ENCODE data around the gene IL17RE.

Gene IL17RE

DNA sequence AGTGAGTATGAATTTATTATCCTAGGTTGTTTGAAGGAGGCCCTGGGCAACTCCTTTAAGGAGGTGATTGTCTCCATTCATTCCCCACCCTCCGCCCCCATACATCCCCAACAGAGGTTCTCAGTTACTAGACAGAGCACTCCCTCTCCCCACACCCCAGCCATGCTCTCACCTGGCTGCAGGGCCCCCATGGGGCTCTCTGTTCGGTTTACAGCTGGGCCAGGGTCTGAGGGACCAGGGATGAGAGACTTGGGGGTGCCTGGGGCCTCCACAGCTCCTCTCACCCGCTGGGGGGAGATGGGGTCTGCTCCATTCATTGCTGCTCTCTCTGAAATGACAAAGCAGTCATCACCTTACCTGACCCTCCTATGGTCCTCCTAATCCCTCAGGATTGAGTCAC, 45.9 kb downstream of the IL17RE start:
- H3K4ac ChIP-seq (ENCODE audit: low read length): no peak overlapping the region
- no peak overlapping the region for H3K4me2 ChIP-seq (ENCODE audit: insufficient read depth, low read length, poor library complexity, severe bottlenecking)
- no peak for DNase-seq (ENCODE audit: low spot score)
- H2BK120ac ChIP-seq (ENCODE audit: low read depth, low read length): no peak overlapping the region
- no peak overlapping the region for H2AK5ac ChIP-seq (ENCODE audit: low read depth, low read length)
- peaks cover 12 to 22% of the 10 kb centered on the region in 2 donors for H3K36me3 ChIP-seq (replicated peaks in 1 of 2; ENCODE audit: control insufficient read depth in 2 of 2, insufficient read depth in 2 of 2, low read length in 2 of 2)
- peaks cover 0 to 1% of the 10 kb centered on the region in 2 donors for H3K9me3 ChIP-seq (replicated peaks in 1 of 2; ENCODE audit: control insufficient read depth in 2 of 2, insufficient read depth in 1 of 2, low read depth in 1 of 2, low read length in 2 of 2)
- H3K27me3 ChIP-seq (ENCODE audit: control insufficient read depth in 3 of 3, insufficient read depth in 3 of 3, low read depth in 1 of 3, low read length in 3 of 3): peaks cover 0 to 2% (median 0%) of the 10 kb centered on the region in 3 experiments
- H3K4me3 ChIP-seq (ENCODE audit: low read length in 2 of 2): no peak overlapping the region
- peaks cover 7% of the 10 kb centered on the region for H3K79me1 ChIP-seq (ENCODE audit: low read depth, low read length)
- no peak overlapping the region for H2BK15ac ChIP-seq (ENCODE audit: low read length)
- no peak overlapping the region for H3K14ac ChIP-seq (ENCODE audit: low read length)
- H3K9ac ChIP-seq (ENCODE audit: low read depth, low read length, poor library complexity): no peak overlapping the region
- no peak overlapping the region for H4K91ac ChIP-seq (ENCODE audit: low read depth, low read length, poor library complexity)
- H2BK5ac ChIP-seq (ENCODE audit: low read length): no peak overlapping the region
- peaks cover 0 to 14% of the 10 kb centered on the region in 2 donors for H3K4me1 ChIP-seq (ENCODE audit: control insufficient read depth in 2 of 2, insufficient read depth in 1 of 2, low read depth in 1 of 2, low read length in 2 of 2)
- H3K27ac ChIP-seq (replicated peaks; ENCODE audit: low read length): no peak overlapping the region
- H2BK12ac ChIP-seq (ENCODE audit: low read length): no peak overlapping the region
- WGBS, 2 donors (ENCODE audit: extremely low coverage in 2 of 2, insufficient read length in 2 of 2, insufficient replicate concordance in 1 of 2): no CpG with 5 or more reads among the region's 3 CpGs
- no peak overlapping the region for H3K18ac ChIP-seq (ENCODE audit: low read length)
- H2AFZ ChIP-seq (ENCODE audit: low read length): no peak overlapping the region
- no peak overlapping the region for H4K8ac ChIP-seq (ENCODE audit: low read depth, low read length)
- H3K23ac ChIP-seq (ENCODE audit: low read depth, low read length, poor library complexity): no peak overlapping the region

DNA sequence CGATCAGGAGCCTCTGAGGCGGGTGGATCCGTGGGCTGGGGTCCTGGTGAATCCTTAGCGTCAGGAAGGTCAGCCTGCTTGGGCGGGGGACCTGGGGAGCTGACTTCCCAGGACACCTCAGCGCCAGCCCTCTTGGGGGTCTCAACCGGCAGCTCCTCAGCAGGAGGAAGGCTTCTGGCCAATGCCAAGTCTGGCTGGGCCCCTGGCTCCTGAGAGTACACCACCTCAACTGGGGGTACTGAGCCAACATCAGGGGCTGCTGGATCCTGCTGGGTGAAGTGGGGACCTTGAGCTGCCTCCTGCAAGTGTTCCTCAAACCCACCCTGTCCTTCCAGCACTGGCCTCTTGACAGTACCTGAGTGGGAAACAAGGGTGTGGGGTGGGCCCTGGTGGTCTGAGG, 46.5 kb downstream of the IL17RE start:
- DNase-seq (ENCODE audit: low spot score): no peak
- Histone ChIP-seq H3K4me1 (ENCODE audit: control insufficient read depth in 2 of 2, insufficient read depth in 1 of 2, low read depth in 1 of 2, low read length in 2 of 2) (peaks cover 0 to 14% of the 10 kb centered on the region in 2 donors), H2AK5ac (ENCODE audit: low read depth, low read length) (no peak overlapping the region), H3K27ac (replicated peaks; ENCODE audit: low read length) (no peak overlapping the region), H3K4me2 (ENCODE audit: insufficient read depth, low read length, poor library complexity, severe bottlenecking) (no peak overlapping the region), H2BK12ac (ENCODE audit: low read length) (no peak overlapping the region), H2BK120ac (ENCODE audit: low read depth, low read length) (no peak overlapping the region), H4K8ac (ENCODE audit: low read depth, low read length) (no peak overlapping the region), H3K79me1 (ENCODE audit: low read depth, low read length) (peaks cover 7% of the 10 kb centered on the region), H2BK5ac (ENCODE audit: low read length) (no peak overlapping the region), H3K9me3 (replicated peaks in 1 of 2; ENCODE audit: control insufficient read depth in 2 of 2, insufficient read depth in 1 of 2, low read depth in 1 of 2, low read length in 2 of 2) (peaks cover 0 to 1% of the 10 kb centered on the region in 2 donors), H3K14ac (ENCODE audit: low read length) (peak overlapping the region; percentile 3), H2BK15ac (ENCODE audit: low read length) (no peak overlapping the region), H3K4ac (ENCODE audit: low read length) (no peak overlapping the region), H3K4me3 (ENCODE audit: low read length in 2 of 2) (no peak overlapping the region), H3K9ac (ENCODE audit: low read depth, low read length, poor library complexity) (no peak overlapping the region), H3K36me3 (replicated peaks in 1 of 2; ENCODE audit: control insufficient read depth in 2 of 2, insufficient read depth in 2 of 2, low read length in 2 of 2) (peaks cover 9 to 16% of the 10 kb centered on the region in 2 donors), H3K27me3 (ENCODE audit: control insufficient read depth in 3 of 3, insufficient read depth in 3 of 3, low read depth in 1 of 3, low read length in 3 of 3) (peaks cover 0 to 2% (median 0%) of the 10 kb centered on the region in 3 experiments), H3K23ac (ENCODE audit: low read depth, low read length, poor library complexity) (no peak overlapping the region), H4K91ac (ENCODE audit: low read depth, low read length, poor library complexity) (no peak overlapping the region), H2AFZ (ENCODE audit: low read length) (no peak overlapping the region), H3K18ac (ENCODE audit: low read length) (no peak overlapping the region)
- WGBS, 2 donors (ENCODE audit: extremely low coverage in 2 of 2, insufficient read length in 2 of 2, insufficient replicate concordance in 1 of 2): no CpG with 5 or more reads among the region's 7 CpGs

DNA sequence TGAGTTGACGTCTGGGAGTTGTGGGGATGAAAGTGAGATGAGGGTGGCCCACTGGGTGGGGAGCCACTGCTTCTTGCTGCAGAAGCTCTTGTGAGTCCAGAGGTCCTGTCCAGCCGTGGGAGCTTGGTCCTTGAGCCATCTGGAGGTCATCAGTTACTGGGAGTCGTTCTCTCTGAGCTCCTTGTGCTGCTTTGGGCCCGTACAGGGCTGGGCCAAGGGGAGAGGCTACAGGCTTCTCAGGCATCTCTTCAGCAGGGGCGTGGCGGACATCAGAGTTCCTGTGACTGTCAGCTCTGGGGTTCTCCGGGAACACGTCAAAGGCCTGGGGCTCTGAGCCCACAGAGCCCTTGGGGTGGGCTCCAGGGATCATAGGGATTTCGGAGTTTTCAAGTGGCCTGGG, 47.0 kb downstream of the IL17RE start:
- Histone ChIP-seq H3K4me3 (ENCODE audit: low read length in 2 of 2) (no peak overlapping the region), H3K4ac (ENCODE audit: low read length) (no peak overlapping the region), H3K4me2 (ENCODE audit: insufficient read depth, low read length, poor library complexity, severe bottlenecking) (no peak overlapping the region), H3K14ac (ENCODE audit: low read length) (no peak overlapping the region), H2BK12ac (ENCODE audit: low read length) (no peak overlapping the region), H4K91ac (ENCODE audit: low read depth, low read length, poor library complexity) (no peak overlapping the region), H3K36me3 (replicated peaks in 1 of 2; ENCODE audit: control insufficient read depth in 2 of 2, insufficient read depth in 2 of 2, low read length in 2 of 2) (peaks cover 7 to 11% of the 10 kb centered on the region in 2 donors), H2AFZ (ENCODE audit: low read length) (no peak overlapping the region), H4K8ac (ENCODE audit: low read depth, low read length) (no peak overlapping the region), H3K18ac (ENCODE audit: low read length) (no peak overlapping the region), H3K79me1 (ENCODE audit: low read depth, low read length) (peaks cover 7% of the 10 kb centered on the region), H3K27ac (replicated peaks; ENCODE audit: low read length) (no peak overlapping the region), H2BK15ac (ENCODE audit: low read length) (no peak overlapping the region), H2BK5ac (ENCODE audit: low read length) (no peak overlapping the region), H3K9ac (ENCODE audit: low read depth, low read length, poor library complexity) (no peak overlapping the region), H3K4me1 (ENCODE audit: control insufficient read depth in 2 of 2, insufficient read depth in 1 of 2, low read depth in 1 of 2, low read length in 2 of 2) (peaks cover 0 to 14% of the 10 kb centered on the region in 2 donors), H2AK5ac (ENCODE audit: low read depth, low read length) (no peak overlapping the region), H3K9me3 (replicated peaks in 1 of 2; ENCODE audit: control insufficient read depth in 2 of 2, insufficient read depth in 1 of 2, low read depth in 1 of 2, low read length in 2 of 2) (peaks cover 0 to 1% of the 10 kb centered on the region in 2 donors), H3K27me3 (ENCODE audit: control insufficient read depth in 3 of 3, insufficient read depth in 3 of 3, low read depth in 1 of 3, low read length in 3 of 3) (peaks cover 0 to 2% (median 0%) of the 10 kb centered on the region in 3 experiments), H2BK120ac (ENCODE audit: low read depth, low read length) (no peak overlapping the region), H3K23ac (ENCODE audit: low read depth, low read length, poor library complexity) (no peak overlapping the region)
- no CpG with 5 or more reads among the region's 9 CpGs for WGBS, 2 donors (ENCODE audit: extremely low coverage in 2 of 2, insufficient read length in 2 of 2, insufficient replicate concordance in 1 of 2)
- no peak for DNase-seq (ENCODE audit: low spot score)

- peaks cover 0 to 2% (median 0%) of the 10 kb centered on the region in 3 experiments for H3K27me3 ChIP-seq (ENCODE audit: control insufficient read depth in 3 of 3, insufficient read depth in 3 of 3, low read depth in 1 of 3, low read length in 3 of 3)
- H3K4me1 ChIP-seq (ENCODE audit: control insufficient read depth in 2 of 2, insufficient read depth in 1 of 2, low read depth in 1 of 2, low read length in 2 of 2): peaks cover 0 to 14% of the 10 kb centered on the region in 2 donors
- H4K8ac ChIP-seq (ENCODE audit: low read depth, low read length): no peak overlapping the region
- no peak overlapping the region for H3K4ac ChIP-seq (ENCODE audit: low read length)
- no peak overlapping the region for H3K14ac ChIP-seq (ENCODE audit: low read length)
- no peak overlapping the region for H2BK15ac ChIP-seq (ENCODE audit: low read length)
- H2BK5ac ChIP-seq (ENCODE audit: low read length): no peak overlapping the region
- H3K9me3 ChIP-seq (replicated peaks in 1 of 2; ENCODE audit: control insufficient read depth in 2 of 2, insufficient read depth in 1 of 2, low read depth in 1 of 2, low read length in 2 of 2): peaks cover 0 to 1% of the 10 kb centered on the region in 2 donors
- H3K18ac ChIP-seq (ENCODE audit: low read length): no peak overlapping the region
- no peak overlapping the region for H3K4me3 ChIP-seq (ENCODE audit: low read length in 2 of 2)
- H2AFZ ChIP-seq (ENCODE audit: low read length): no peak overlapping the region
- H4K91ac ChIP-seq (ENCODE audit: low read depth, low read length, poor library complexity): no peak overlapping the region
- no peak overlapping the region for H3K9ac ChIP-seq (ENCODE audit: low read depth, low read length, poor library complexity)
- H2BK120ac ChIP-seq (ENCODE audit: low read depth, low read length): no peak overlapping the region
- peak overlapping the region; percentile 95 for H3K4me2 ChIP-seq (ENCODE audit: insufficient read depth, low read length, poor library complexity, severe bottlenecking)
- no peak overlapping the region for H2AK5ac ChIP-seq (ENCODE audit: low read depth, low read length)
- peaks cover 7% of the 10 kb centered on the region for H3K79me1 ChIP-seq (ENCODE audit: low read depth, low read length)
- H3K23ac ChIP-seq (ENCODE audit: low read depth, low read length, poor library complexity): no peak overlapping the region
- H3K27ac ChIP-seq (replicated peaks; ENCODE audit: low read length): no peak overlapping the region
- DNase-seq (ENCODE audit: low spot score): no peak
- no peak overlapping the region for H2BK12ac ChIP-seq (ENCODE audit: low read length)
- no CpG with 5 or more reads among the region's 7 CpGs for WGBS, 2 donors (ENCODE audit: extremely low coverage in 2 of 2, insufficient read length in 2 of 2, insufficient replicate concordance in 1 of 2)
- H3K36me3 ChIP-seq (replicated peaks in 1 of 2; ENCODE audit: control insufficient read depth in 2 of 2, insufficient read depth in 2 of 2, low read length in 2 of 2): peaks cover 4 to 7% of the 10 kb centered on the region in 2 donors
These were observed 48.5 kb downstream of the IL17RE start for GRCh38 chr3:9951126-9951525.

Measured in neuronal stem cell (in vitro differentiated cells).